ENCODE results near the gene AGRP.
A peak's percentile ranks its signal among the peaks of the same experiment; 100 is the strongest.
"Not testable (repeated sequence)": the region's sequence is repeated elsewhere in the genome, so short reads cannot be mapped to it uniquely, and the experiment has no call there.

Gene AGRP

GRCh38 chr16:67504031-67505021, 21.0 kb upstream of the AGRP start:
- no peak for DNase-seq

- peak; percentile 64 for DNase-seq
Measured at GRCh38 chr16:67499106-67499505, 15.8 kb upstream of the AGRP start.

GRCh38 chr16:67490335-67491096, 7.2 kb upstream of the AGRP start:
- DNase-seq, result peak; percentile 79

GRCh38 chr16:67489401-67490083, 6.2 kb upstream of the AGRP start:
- DNase-seq, result peak; percentile 14

DNA sequence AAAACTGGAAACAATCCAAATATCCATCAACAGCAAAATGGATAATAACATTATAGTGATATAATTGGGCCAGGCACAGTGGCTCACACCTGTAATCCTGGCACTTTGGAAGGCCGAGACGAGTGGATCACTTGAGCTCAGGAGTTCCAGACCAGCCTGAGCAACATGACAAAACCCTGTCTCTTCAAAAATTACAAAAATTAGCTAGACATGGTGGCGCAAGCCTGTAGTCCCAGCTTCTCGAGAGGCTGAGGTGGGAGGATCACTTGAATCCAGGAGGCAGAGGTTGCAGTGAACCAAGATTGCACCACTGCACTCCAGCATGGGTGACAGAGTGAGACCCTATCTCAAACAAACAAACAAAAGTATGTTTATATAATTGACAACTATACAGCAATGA, 4.2 kb upstream of the AGRP start:
- not testable (repeated sequence) for DNase-seq

- peak; percentile 20 for DNase-seq
Measured at GRCh38 chr16:67486805-67487204, 3.5 kb upstream of the AGRP start.

GRCh38 chr16:67483731-67484525, 581 bp upstream of the AGRP start:
- no peak for DNase-seq

DNA sequence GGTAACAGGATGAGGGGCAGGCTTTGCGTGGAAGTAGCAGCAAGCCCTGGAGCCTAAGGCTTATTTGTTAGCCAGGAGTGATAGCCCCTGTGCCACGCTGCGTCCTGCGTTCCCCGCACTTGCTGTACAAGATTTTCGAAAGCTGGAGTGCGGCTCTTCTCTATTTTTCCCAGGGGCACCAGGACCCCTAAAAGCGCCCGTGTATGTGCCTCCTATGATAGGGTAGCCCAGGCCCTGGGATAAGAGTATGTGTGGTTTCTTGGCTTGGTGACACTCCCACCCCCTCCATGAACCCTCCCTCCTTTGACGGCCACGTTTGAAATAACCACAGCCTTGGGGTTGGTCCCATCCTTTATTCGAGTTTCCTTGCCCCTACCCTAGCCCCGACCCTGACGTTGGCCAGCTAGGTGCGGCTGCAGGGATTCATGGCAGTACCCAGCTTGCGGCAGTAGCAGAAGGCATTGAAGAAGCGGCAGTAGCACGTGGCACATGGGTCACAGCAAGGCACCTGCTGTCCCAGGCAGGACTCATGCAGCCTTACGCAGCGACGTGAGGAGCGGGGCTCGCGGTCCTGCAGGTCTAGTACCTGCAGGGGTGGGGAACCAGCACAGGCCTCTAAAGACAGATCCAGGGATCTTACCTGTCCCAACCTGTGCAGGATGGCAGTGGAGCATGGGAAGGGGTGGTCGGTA, 968 bp downstream of the AGRP start:
- no peak for DNase-seq

DNA sequence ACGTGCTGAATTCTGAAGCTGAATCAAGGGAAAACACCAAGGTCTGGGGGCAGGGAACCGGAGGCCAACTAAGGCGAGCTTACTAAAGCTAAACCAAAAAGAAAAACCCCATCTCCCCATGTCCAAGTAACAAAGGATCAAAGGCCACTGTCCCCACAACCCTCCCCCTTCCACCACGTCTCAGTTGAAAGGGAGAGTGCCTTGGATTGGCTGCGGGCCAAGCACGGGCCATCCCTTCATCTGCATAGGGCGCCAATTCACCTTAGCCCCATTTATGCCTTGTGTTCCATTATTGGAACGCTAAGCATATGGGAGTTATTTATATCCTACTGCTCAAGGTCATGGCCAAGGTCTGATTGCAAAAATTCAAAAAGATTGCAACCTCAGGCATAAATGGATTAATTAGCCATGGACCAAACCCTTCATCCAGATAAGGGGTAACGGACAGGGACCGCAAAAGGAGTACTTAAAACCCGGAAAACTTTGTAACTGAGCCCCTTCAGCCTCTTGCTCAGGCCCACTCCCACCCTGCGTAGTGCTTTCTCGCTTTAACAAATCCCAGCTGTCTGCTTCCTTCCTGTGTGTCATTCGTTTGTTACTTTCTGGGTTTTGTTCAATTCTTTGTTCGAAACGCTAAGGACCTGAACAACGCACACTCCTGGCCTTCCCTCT, 1.6 kb downstream of the AGRP start:
- DNase-seq, result peak; percentile 20

DNA sequence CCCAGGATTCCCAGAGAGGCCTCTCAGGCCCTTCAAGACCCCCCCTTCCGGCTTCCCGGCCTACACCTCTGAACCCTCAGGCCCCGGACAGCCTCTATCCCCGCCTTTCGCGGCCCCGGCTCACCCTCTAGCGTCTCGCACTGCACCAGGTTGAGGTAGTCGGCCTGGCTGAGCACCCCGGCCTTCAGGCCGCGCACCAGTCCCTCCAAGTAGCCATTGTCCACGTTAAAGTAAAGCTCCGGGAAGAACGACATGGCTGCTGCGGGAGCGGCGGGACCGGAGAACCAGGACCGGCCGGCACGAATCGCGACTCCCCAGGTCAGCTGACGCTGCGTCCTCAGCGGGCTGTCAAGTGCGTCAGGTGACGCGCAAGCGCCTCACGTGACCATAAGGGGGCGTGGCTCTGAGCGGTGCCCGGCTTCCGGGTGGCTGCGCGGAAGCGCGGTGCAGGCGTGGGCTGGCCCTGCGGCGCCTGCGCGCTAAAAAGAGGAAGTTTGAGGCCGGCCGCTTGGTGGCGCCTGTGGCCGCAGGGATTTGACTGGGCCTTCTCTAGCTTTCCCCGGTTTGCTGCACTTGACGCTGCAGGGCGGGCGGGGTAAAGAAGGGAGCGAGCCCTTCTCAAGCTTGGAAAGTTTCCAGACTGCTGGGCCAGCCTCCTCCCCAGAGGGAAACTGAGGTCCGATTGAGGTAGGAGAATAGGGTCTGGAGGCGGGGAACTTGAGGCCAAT, 2.4 kb downstream of the AGRP start, which contains the start of gene ATP6V0D1:
Gene ATP6V0D1, minus strand, starts transcription at position 325 of the 728 bp plus-strand sequence. Its CDS starts 71 bp downstream, at position 254.
- peak; percentile 95 for DNase-seq

DNA sequence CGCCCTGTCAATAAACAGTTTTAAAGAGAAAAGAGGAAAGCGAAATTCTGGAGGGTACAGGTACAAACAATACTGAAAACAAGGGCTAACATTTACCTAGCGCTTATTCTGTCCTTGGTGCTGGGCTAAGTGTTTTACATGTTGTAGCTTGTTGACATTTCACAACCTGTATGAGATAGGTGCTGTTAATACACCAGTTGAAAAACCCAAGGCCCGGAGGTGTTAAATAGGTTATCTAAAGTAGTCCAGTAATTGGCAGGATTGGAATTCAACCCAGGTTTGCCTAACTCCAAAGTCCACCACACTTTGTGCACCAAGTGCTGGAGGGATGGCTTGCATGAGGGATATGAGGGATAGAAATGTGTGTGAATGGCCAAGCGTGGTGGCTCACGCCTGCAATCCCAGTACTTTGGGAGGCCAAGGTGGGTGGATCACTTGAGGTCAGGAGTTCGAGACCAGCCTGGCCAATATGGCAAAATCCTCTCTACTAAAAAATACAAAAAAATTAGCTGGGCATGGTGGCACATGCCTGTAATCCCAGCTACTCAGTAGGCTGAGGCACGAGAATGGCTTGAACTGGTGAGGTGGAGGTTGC, 5.3 kb downstream of the AGRP start:
- no peak for DNase-seq

DNA sequence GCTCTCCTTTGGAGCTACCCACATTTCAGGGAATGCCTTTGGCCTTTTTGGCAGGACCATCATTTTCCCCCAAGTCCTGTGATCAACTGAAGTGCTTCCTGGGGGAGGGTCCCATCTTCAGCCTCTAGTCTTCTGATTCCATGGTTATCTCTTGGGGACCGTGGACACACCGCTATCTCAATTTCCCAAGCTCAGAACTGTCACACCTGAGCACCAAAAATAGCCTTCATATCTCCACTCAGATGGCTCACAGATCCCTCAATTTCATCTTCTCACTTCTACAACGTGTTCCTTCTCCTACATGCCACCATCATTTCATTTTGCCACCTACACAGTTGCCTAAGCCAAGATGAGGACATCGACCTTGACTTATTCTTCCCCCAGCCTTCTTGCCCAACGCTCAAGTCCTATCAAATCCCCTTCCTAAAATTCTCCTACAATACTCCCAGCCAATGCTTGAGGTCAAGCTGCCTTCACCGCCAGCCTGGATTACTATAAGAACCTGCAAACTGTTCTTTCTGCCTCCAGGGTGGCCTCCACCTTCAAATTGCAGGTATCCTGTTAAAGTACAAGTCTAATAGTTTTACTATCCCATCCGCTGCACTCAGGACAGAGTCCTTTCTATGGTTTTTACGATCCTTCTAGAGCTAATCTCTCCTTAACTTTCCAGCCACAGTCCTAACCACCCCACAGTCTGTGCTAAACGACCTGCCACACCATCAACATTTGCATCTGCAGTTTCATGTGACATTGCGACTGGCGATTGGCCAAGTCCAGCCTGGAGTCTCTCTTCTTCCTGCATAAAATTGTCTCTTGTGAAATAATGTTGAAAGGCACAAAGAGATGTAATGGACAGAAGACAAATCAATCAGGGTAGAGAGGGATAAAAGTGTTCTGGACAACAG, 8.5 kb downstream of the AGRP start:
- no peak for DNase-seq

- DNase-seq, result no peak
Measured at GRCh38 chr16:67471758-67472384, 11.5 kb downstream of the AGRP start.

DNA sequence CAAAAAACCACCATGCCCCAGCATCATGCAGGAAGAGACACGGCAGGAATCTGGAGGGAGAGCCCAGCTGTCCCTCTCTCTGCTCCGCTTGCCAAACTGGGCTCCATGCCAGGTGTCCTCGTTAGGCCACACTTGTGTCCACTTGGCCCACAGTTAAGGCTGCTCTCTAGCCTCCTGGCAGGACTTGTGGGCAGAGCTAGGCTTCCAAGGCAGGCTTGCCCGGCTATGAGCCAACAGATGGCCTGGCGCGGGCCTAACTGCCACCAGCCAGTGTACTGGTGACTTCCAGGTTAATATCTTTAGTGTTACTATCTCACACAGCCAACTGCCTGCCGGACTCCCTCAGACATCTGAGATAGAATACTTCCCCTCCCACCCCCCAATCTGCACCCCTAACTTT, 13.0 kb downstream of the AGRP start:
- DNase-seq, result no peak

DNA sequence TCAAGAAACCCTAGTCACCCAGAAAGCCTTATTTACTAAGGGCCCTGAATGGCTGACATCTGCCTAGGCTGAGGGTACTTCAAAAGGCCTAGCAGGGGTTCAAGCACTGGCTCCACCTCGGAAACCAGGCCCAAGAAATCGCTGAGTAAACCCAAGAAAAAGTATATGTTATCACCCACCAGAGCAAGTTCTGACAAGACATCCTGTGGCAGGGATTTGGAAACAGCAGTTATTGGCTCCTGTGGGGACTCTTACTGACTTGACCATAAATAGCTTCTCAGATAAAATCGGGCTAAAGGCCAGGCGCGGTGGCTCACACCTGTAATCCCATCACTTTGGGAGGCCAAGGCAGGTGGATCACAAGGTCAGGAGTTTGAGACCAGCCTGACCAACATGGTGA, 14.6 kb downstream of the AGRP start:
- DNase-seq, result no peak

GRCh38 chr16:67466581-67466980, 16.8 kb downstream of the AGRP start:
- DNase-seq, result no peak

DNA sequence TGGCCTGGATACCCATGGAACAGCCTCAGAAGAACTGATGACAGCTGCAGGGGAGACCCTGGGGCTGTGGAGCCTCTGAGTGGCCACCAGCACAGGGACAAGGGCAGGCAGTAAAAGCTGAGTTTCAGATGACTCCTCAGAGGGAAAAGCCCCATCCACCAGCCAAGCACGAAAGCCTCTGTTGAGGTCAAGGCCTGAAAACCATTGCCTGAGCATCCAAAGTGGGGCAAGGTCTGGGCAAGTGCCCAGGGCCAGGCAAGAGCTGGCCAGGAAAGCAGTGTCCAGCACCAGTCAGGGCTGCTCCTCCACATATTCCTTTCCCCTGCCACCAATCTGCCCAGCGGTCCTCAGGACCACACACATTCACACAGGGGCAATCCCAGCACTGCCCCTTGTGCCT, 18.8 kb downstream of the AGRP start:
- DNase-seq, result no peak

DNA sequence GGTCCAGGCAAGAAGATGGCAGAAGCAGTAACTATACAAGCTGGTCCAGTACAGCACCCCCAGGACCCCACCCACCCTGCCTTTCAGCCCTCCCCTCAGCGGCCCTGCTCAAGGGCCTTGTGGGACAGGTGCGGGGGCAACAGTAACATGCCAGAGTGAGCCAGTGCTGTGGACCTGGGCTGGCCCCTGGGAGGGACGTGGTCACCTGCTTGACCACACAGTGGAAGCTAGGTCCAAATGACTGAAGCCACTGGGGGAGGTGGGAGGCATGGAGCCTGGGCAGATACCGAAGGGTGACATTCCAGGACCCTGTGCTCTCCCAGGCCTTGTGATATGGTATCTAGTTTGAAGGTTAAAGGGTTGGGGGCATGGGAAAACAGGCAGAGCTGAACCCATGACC, 19.7 kb downstream of the AGRP start:
- DNase-seq, result no peak
